Upper lobe of left lung (tissue), 4 donors: ENCODE measurements around the gene SPATA33.
A peak's percentile ranks its signal among the peaks of the same experiment; 100 is the strongest.

Experiments used
- POLR2A ChIP-seq, 4 donors: fragments of 450-650 bp; IDR thresholded peaks; one replicate each; pipeline ENCODE4 v1.5.1; 2016 to 2017; ENCODE audit warnings: antibody characterized with exemption in 4 of 4, mild to moderate bottlenecking in 2 of 4
- POLR2AphosphoS5 ChIP-seq, 2 donors: sonication (generic); formaldehyde crosslinking; IDR thresholded peaks; one replicate each; pipeline ENCODE4 v1.5.1; 2017; ENCODE audit warnings: antibody characterized with exemption in 2 of 2
- TF ChIP-seq, protein P1 (sequence below), 6 experiments: fragments of 450-650 bp in 4 of 6; fragments of 200-600 bp in 2 of 6; sonication (generic) in 2 of 6; IDR thresholded peaks; one replicate each; pipeline ENCODE4 v1.5.1; 2016 to 2019; ENCODE audit warnings: antibody characterized with exemption in 6 of 6

DNA sequence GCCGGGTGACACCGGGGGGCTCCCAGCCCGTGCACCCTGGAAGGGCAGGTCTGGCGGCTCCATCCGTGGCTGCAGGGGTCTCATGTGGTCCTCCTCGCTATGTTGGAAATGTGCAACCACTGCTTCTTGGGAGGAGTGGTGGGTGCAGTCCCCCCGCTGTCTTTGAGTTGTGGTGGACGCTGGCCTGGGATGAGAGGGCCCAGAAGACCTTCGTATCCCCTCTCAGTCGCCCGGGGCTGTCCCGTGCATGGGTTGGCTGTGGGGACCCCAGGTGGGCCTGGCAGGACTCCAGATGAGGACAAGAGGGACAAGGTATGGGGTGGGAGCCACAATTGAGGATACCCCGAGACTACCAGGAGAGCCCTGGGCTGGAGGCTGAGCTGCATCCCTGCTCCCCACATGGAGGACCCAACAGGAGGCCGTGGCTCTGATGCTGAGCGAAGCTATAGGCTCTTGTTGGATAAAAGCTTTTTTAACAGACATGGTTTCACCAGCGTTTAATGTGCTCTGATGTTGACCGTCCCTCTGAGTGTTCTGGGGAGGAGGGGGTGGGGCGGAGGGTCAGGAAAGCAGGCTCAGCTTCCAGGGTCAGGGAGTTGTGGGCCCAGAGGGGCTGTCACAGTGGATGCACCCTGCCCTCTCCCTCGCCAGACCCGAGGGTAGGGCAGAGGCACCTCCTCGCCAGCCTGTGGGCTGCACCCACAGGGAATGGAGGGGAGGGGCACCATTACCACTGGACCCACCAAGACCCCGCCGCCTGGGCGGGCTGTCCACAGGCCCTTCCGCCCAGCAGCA lies 38.4 kb downstream of the SPATA33 start:
- TF ChIP-seq, protein P1, sequence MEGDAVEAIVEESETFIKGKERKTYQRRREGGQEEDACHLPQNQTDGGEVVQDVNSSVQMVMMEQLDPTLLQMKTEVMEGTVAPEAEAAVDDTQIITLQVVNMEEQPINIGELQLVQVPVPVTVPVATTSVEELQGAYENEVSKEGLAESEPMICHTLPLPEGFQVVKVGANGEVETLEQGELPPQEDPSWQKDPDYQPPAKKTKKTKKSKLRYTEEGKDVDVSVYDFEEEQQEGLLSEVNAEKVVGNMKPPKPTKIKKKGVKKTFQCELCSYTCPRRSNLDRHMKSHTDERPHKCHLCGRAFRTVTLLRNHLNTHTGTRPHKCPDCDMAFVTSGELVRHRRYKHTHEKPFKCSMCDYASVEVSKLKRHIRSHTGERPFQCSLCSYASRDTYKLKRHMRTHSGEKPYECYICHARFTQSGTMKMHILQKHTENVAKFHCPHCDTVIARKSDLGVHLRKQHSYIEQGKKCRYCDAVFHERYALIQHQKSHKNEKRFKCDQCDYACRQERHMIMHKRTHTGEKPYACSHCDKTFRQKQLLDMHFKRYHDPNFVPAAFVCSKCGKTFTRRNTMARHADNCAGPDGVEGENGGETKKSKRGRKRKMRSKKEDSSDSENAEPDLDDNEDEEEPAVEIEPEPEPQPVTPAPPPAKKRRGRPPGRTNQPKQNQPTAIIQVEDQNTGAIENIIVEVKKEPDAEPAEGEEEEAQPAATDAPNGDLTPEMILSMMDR (IDR thresholded peaks at IDR 0.05), result no peak
- peak in 1 of 4 donors; percentile 16 for TF ChIP-seq POLR2A (IDR thresholded peaks at IDR 0.05)
- TF ChIP-seq POLR2AphosphoS5 (IDR thresholded peaks at IDR 0.05), result no peak
